ENCODE results near the gene CFHR4. TPM values are rescaled to one million over a fixed set of nuclear protein-coding genes. Genes with fewer than 3 reads are reported as not detected.
"Not testable (repeated sequence)": the region's sequence is repeated elsewhere in the genome, so short reads cannot be mapped to it uniquely, and the experiment has no call there.

The CFHR4 gene
- polyA plus RNA-seq, 3 donors, result not detected

DNA sequence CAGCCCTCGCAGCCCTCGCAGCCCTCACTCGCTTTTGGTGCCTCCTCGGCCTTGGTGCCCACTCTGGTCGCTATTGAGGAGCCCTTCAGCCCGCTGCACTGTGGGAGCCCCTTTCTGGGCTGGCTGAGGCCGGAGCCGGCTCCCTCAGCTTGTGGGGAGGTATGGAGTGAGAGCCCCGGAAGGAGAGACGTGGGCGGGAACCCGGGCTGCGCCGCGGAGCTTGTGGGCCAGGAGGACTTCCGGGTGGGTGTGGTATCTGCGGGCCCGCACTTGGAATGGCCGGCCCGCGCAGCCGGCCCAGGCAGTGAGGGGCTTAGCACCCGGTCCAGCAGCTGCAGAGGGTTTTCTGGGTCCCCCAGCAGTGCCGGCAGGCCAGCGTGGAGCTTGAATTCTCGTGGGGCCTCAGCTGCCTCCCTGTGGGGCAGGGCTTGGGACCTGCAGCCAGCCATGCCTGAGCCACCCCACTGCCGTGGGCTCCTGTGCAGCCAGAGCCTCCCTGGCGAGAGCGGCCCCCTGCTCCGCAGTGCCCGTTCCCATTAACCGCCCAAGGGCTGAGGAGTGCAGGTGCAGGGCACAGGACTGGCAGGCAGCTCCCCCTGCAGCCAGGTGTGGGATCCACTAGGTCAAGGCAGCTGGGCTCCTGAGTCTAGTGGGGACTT, 45.8 kb downstream of the CFHR4 start:
- DNase-seq (ENCODE audit: low read depth in 3 of 3, low spot score in 2 of 3), result no peak

DNA sequence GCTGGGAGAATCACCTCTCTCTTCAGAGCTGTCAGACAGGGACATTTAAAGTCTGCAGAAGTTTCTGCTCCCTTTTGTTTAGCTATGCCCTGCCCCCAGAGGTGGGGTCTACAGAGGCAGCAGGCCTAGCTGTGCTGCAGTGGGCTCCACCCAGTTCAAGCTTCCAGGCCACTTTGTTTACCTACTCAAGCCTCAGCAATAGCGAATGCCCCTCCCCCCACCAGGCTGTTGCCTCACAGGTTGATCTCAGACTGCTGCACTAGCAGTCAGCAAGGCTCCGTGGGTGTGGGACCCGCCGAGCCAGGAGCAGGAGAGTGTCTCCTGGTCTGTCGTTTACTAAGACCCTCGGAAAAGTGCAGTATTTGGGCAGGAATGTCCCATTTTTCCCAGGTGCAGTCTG, 53.6 kb downstream of the CFHR4 start:
- DNase-seq (ENCODE audit: low read depth in 3 of 3, low spot score in 2 of 3), result not testable (repeated sequence)

DNA sequence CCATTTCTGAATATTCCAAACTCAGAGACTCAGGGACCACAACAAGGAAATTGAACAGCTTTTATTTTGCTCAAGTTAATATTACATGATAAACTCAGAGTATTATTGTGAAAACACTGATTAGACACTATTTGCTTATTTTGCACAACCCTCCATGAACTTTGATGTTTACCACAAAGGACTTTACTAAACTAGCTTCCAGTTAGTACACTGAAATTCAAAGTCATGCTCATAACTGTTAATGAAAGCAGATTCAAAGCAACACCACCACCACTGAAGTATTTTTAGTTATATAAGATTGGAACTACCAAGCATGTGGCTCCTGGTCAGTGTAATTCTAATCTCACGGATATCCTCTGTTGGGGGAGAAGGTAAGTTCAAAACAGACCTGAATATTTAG, 55.7 kb downstream of the CFHR4 start, which contains the start of gene CFHR2:
Gene CFHR2, plus strand, starts transcription at position 171 of the 400 bp plus-strand sequence. Its CDS starts 143 bp downstream, at position 314.
- DNase-seq (ENCODE audit: low read depth in 3 of 3, low spot score in 2 of 3), result not testable (repeated sequence)

DNA sequence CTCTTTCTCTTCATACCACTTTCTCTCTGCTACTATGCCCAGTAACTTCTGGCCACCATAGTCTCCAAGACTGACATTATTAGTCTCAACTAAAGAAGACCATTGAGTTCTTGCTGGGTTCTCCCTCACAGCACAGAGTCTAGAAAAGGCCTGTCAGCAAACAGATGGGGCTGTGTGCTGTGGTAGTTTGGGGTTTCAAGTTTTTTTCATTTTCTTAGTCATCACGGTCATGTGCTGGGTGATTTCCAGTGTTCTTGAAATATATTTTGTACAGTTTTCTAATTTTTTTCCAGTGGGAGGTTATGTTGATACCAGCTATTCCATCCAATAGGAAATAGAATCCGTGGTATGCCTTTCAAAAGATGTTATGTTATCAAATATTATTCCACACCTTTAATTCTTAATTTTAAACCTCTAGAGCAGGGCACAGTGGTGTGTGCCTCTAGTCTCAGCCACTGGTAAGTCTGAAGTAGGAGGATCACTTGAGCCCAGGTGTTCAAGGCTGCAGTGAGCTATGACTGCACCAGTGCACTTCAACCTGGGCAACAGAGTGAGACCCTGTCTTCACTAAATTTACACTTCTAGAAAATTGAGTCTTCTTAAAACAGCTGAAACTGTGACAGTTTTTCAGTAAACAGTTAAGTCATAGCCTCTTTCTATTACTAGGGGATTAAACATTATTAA, 64.0 kb downstream of the CFHR4 start:
- DNase-seq (ENCODE audit: low read depth in 3 of 3, low spot score in 2 of 3), result no peak

- DNase-seq (ENCODE audit: low read depth in 3 of 3, low spot score in 2 of 3), result no peak
These were observed 66.9 kb downstream of the CFHR4 start for GRCh38 chr1:196954778-196955177.

DNA sequence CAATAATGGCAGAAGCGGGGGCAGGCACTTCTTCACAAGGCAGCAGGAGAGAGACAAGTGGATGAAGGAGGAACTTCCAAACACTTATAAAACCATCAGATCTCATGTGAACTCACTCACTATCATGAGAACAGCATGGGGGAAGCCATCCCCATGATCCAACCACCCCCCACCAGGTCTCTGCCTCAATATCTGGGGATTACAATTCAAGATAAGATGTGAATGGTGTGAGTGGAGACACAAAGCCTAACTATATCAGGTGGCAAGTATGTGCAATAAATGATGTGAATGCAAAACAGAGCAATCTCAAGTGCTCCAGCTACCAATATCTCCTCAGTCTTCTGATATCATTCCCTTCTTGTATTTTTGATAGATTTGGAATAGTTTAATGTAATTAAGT, 68.1 kb downstream of the CFHR4 start:
- no peak for DNase-seq (ENCODE audit: low read depth in 3 of 3, low spot score in 2 of 3)

DNA sequence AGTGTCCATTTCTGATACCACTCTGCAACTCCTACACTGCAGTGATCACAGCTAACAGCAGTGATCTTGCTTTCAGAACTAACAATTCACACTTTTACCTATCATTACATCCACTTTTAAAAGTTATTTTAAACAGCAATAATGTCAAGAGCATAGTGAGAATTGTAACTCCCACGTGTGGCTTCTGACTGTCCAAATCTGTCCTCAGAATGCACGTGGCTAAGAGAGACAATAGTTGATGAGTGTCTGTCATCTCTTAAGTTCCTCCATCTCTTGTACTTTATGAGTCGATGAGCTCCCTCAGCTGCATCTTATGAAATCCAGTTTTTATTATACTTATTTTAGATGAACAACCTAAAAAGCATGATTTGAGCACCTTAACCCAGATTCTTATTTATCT, 73.0 kb downstream of the CFHR4 start:
- no peak for DNase-seq (ENCODE audit: low read depth in 3 of 3, low spot score in 2 of 3)

Other genes starting within 250 kb of the CFHR4 start
- gene CFH, start 236.0 kb upstream of the CFHR4 start, polyA plus RNA-seq (ENCODE audit: insufficient read length in 3 of 3), result 10 to 100 TPM; 26.2 to 43.7 (median 32.9) TPM
- under 1 TPM; 0.17 to 0.28 (median 0.22) TPM for gene CFHR3, start 113.2 kb upstream of the CFHR4 start, polyA plus RNA-seq (ENCODE audit: insufficient read length in 3 of 3)
- gene CFHR1, start 68.3 kb upstream of the CFHR4 start, polyA plus RNA-seq (ENCODE audit: insufficient read length in 3 of 3), result under 1 TPM; 0.21 to 0.42 (median 0.22) TPM
- gene CFHR2, start 55.7 kb downstream of the CFHR4 start, polyA plus RNA-seq (ENCODE audit: insufficient read length in 3 of 3), result not detected
- gene CFHR5, start 89.5 kb downstream of the CFHR4 start, polyA plus RNA-seq (ENCODE audit: insufficient read length in 3 of 3), result not detected
- gene F13B, start 179.2 kb downstream of the CFHR4 start, polyA plus RNA-seq (ENCODE audit: insufficient read length in 3 of 3), result not detected